ENCODE data around the gene SFXN5. TPM values are rescaled to one million over a fixed set of nuclear protein-coding genes. Genes with fewer than 3 reads are reported as not detected.

SFXN5 gene
- total RNA-seq, 2 donors from 2014 or later: 16.6 to 18.1 TPM

- H3K36me3 ChIP-seq: no peaks in the 10 kb centered on the region
- peak; percentile 12 for TF ChIP-seq CTCF (IDR thresholded peaks at IDR 0.05)
- no peaks in the 10 kb centered on the region for H3K27me3 ChIP-seq (replicated peaks; ENCODE audit: insufficient read depth)
- DNase-seq (ENCODE audit: low spot score) (peak; percentile 47), ATAC-seq (ENCODE audit: insufficient number of reproducible peaks, low FRiP score, low read depth) (peak; percentile 66)
- H3K4me1 ChIP-seq (ENCODE audit: control insufficient read depth in 1 of 2, low read depth in 2 of 2): peaks cover 5 to 33% of the 10 kb centered on the region in 2 donors
- no peaks in the 10 kb centered on the region for H3K9me3 ChIP-seq
- peak within 1 kb of the TSS; percentile 95 for H3K4me3 ChIP-seq
- peak within 1 kb of the TSS; percentile 96 to 98 for H3K27ac ChIP-seq
These were observed 41.7 kb upstream of the SFXN5 start, which contains the start of gene RAB11FIP5 for GRCh38 chr2:73112913-73113854. Gene RAB11FIP5 (minus strand): TSS chr2:73112948. CDS start chr2:73112777, 171 bp downstream.

GRCh38 chr2:73112026-73112912 lies 40.8 kb upstream of the SFXN5 start:
- Histone ChIP-seq H3K4me1 (ENCODE audit: control insufficient read depth in 1 of 2, low read depth in 2 of 2) (peaks cover 14 to 42% of the 10 kb centered on the region in 2 donors), H3K9me3 (no peaks in the 10 kb centered on the region), H3K4me3 (peak overlapping the region; percentile 95), H3K27ac (peak overlapping the region; percentile 89 to 96), H3K27me3 (replicated peaks; ENCODE audit: insufficient read depth) (no peaks in the 10 kb centered on the region), H3K36me3 (no peaks in the 10 kb centered on the region)
- ATAC-seq (ENCODE audit: insufficient number of reproducible peaks, low FRiP score, low read depth) (no peak), DNase-seq (ENCODE audit: low spot score) (no peak)
- TF ChIP-seq CTCF (IDR thresholded peaks at IDR 0.05): no peak

- H3K9me3 ChIP-seq: no peaks in the 10 kb centered on the region
- DNase-seq (ENCODE audit: low spot score) (no peak), ATAC-seq (ENCODE audit: insufficient number of reproducible peaks, low FRiP score, low read depth) (no peak)
- H3K27me3 ChIP-seq (replicated peaks; ENCODE audit: insufficient read depth): no peaks in the 10 kb centered on the region
- H3K4me1 ChIP-seq (ENCODE audit: control insufficient read depth in 1 of 2, low read depth in 2 of 2): peaks cover 16 to 51% of the 10 kb centered on the region in 2 donors
- H3K27ac ChIP-seq: peak overlapping the region; percentile 89 to 96
- TF ChIP-seq CTCF (IDR thresholded peaks at IDR 0.05): no peak
- no peaks in the 10 kb centered on the region for H3K36me3 ChIP-seq
- H3K4me3 ChIP-seq: peak overlapping the region; percentile 95
These were observed 39.8 kb upstream of the SFXN5 start for GRCh38 chr2:73111073-73112025.

GRCh38 chr2:73110168-73111072 lies 38.9 kb upstream of the SFXN5 start:
- no peak for TF ChIP-seq CTCF (IDR thresholded peaks at IDR 0.05)
- Histone ChIP-seq H3K36me3 (no peaks in the 10 kb centered on the region), H3K4me3 (peak overlapping the region; percentile 95), H3K27me3 (replicated peaks; ENCODE audit: insufficient read depth) (no peaks in the 10 kb centered on the region), H3K4me1 (ENCODE audit: control insufficient read depth in 1 of 2, low read depth in 2 of 2) (peaks cover 19 to 52% of the 10 kb centered on the region in 2 donors), H3K27ac (peak overlapping the region; percentile 89 to 96), H3K9me3 (no peaks in the 10 kb centered on the region)
- DNase-seq (ENCODE audit: low spot score) (no peak), ATAC-seq (ENCODE audit: insufficient number of reproducible peaks, low FRiP score, low read depth) (no peak)
